Measurements from ENCODE around the gene TSSC4.

Gene TSSC4

GRCh38 chr11:2437516-2437915, 37.0 kb downstream of the TSSC4 start:
- no peak for TF ChIP-seq CTCF (IDR thresholded peaks at IDR 0.05; ENCODE audit: low read depth, low read length)
- H3K4me3 ChIP-seq (ENCODE audit: low read depth, low read length), result no peak overlapping the region

GRCh38 chr11:2439820-2440219, 39.3 kb downstream of the TSSC4 start:
- TF ChIP-seq CTCF (IDR thresholded peaks at IDR 0.05; ENCODE audit: low read depth, low read length), result no peak
- H3K4me3 ChIP-seq (ENCODE audit: low read depth, low read length), result no peak overlapping the region

- no peak for TF ChIP-seq CTCF (IDR thresholded peaks at IDR 0.05; ENCODE audit: low read depth, low read length)
- no peak overlapping the region for H3K4me3 ChIP-seq (ENCODE audit: low read depth, low read length)
Measured at GRCh38 chr11:2440646-2441045, 40.1 kb downstream of the TSSC4 start.

GRCh38 chr11:2441171-2441570, 40.6 kb downstream of the TSSC4 start:
- no peak for TF ChIP-seq CTCF (IDR thresholded peaks at IDR 0.05; ENCODE audit: low read depth, low read length)
- no peak overlapping the region for H3K4me3 ChIP-seq (ENCODE audit: low read depth, low read length)

GRCh38 chr11:2442589-2442988, 42.0 kb downstream of the TSSC4 start:
- no peak for TF ChIP-seq CTCF (IDR thresholded peaks at IDR 0.05; ENCODE audit: low read depth, low read length)
- H3K4me3 ChIP-seq (ENCODE audit: low read depth, low read length), result no peak overlapping the region

GRCh38 chr11:2443406-2443805, 42.9 kb downstream of the TSSC4 start:
- no peak for TF ChIP-seq CTCF (IDR thresholded peaks at IDR 0.05; ENCODE audit: low read depth, low read length)
- no peak overlapping the region for H3K4me3 ChIP-seq (ENCODE audit: low read depth, low read length)

GRCh38 chr11:2443881-2444820, 43.6 kb downstream of the TSSC4 start, which contains the start of gene TRPM5:
TRPM5 (minus strand) TSS chr11:2444514; CDS start chr11:2423036, 21,478 bp downstream.
- H3K4me3 ChIP-seq (ENCODE audit: low read depth, low read length), result no peak within 1 kb of the TSS
- TF ChIP-seq CTCF (IDR thresholded peaks at IDR 0.05; ENCODE audit: low read depth, low read length), result no peak

Data from WI38 (cell line).